Measurements from ENCODE around the gene MISP3.

Gene MISP3

GRCh38 chr19:14027856-14028450 lies 44.6 kb upstream of the MISP3 start, which contains the start of gene RLN3:
TSS of gene RLN3 (plus strand) at chr19:14028148. CDS start at chr19:14028205, 57 bp downstream.
- H3K9me2 ChIP-seq (replicated peaks; ENCODE audit: control insufficient read depth, low read length), result no peaks in the 10 kb centered on the region
- H3K4me2 ChIP-seq (ENCODE audit: low read length), result peak within 1 kb of the TSS; percentile 51
- H3K27ac ChIP-seq (ENCODE audit: low read depth, low read length), result peak within 1 kb of the TSS; percentile 51
- H3K27me3 ChIP-seq (ENCODE audit: control insufficient read depth, low read length), result no peaks in the 10 kb centered on the region
- no peaks in the 10 kb centered on the region for H4K20me1 ChIP-seq (ENCODE audit: control insufficient read depth, insufficient read depth, low read depth, low read length)
- no peaks in the 10 kb centered on the region for H3K9me3 ChIP-seq (ENCODE audit: control insufficient read depth, insufficient read depth, low read length)
- H3F3A ChIP-seq (ENCODE audit: control insufficient read depth, insufficient read depth), result peaks cover 19% of the 10 kb centered on the region
- no peaks in the 10 kb centered on the region for H3K36me3 ChIP-seq (ENCODE audit: control insufficient read depth, low read length)
- TF ChIP-seq EZH2phosphoT487 (IDR thresholded peaks at IDR 0.05; ENCODE audit: borderline replicate concordance, low read length) (no peak), CTCF (IDR thresholded peaks at IDR 0.05; ENCODE audit: low read depth, low read length, poor library complexity, severe bottlenecking) (no peak)
- no peaks in the 10 kb centered on the region for H3K79me2 ChIP-seq (ENCODE audit: control insufficient read depth, low read length)
- peaks cover 54% of the 10 kb centered on the region for H3K4me1 ChIP-seq (ENCODE audit: control insufficient read depth, low read length)
- peak within 1 kb of the TSS; percentile 24; the same call in 1 of the 2 replicates for H3K4me3 ChIP-seq (ENCODE audit: low read length)

- H3K79me2 ChIP-seq (ENCODE audit: control insufficient read depth, low read length), result no peaks in the 10 kb centered on the region
- TF ChIP-seq EZH2phosphoT487 (IDR thresholded peaks at IDR 0.05; ENCODE audit: borderline replicate concordance, low read length) (no peak), CTCF (IDR thresholded peaks at IDR 0.05; ENCODE audit: low read depth, low read length, poor library complexity, severe bottlenecking) (no peak)
- H3K36me3 ChIP-seq (ENCODE audit: control insufficient read depth, low read length), result no peaks in the 10 kb centered on the region
Observed at GRCh38 chr19:14028901-14029300, 43.7 kb upstream of the MISP3 start.

GRCh38 chr19:14030997-14031718 lies 41.4 kb upstream of the MISP3 start:
- no peaks in the 10 kb centered on the region for H4K20me1 ChIP-seq (ENCODE audit: control insufficient read depth, insufficient read depth, low read depth, low read length)

More at GRCh38 chr19:14028901-14029300, 43.7 kb upstream of the MISP3 start:
- H3K27me3 ChIP-seq (ENCODE audit: control insufficient read depth, low read length), result no peaks in the 10 kb centered on the region
- peak overlapping the region; percentile 51 for H3K27ac ChIP-seq (ENCODE audit: low read depth, low read length)
- peak overlapping the region; percentile 51 for H3K4me2 ChIP-seq (ENCODE audit: low read length)
- H4K20me1 ChIP-seq (ENCODE audit: control insufficient read depth, insufficient read depth, low read depth, low read length), result no peaks in the 10 kb centered on the region
- no peaks in the 10 kb centered on the region for H3K9me2 ChIP-seq (replicated peaks; ENCODE audit: control insufficient read depth, low read length)
- H3K4me3 ChIP-seq (ENCODE audit: low read length), result peak overlapping the region; percentile 24; the same call in 1 of the 2 replicates
- H3F3A ChIP-seq (ENCODE audit: control insufficient read depth, insufficient read depth), result peaks cover 14% of the 10 kb centered on the region
- H3K9me3 ChIP-seq (ENCODE audit: control insufficient read depth, insufficient read depth, low read length), result no peaks in the 10 kb centered on the region
- H3K4me1 ChIP-seq (ENCODE audit: control insufficient read depth, low read length), result peaks cover 51% of the 10 kb centered on the region

More at GRCh38 chr19:14030997-14031718, 41.4 kb upstream of the MISP3 start:
- H3K9me3 ChIP-seq (ENCODE audit: control insufficient read depth, insufficient read depth, low read length), result no peaks in the 10 kb centered on the region
- TF ChIP-seq EZH2phosphoT487 (IDR thresholded peaks at IDR 0.05; ENCODE audit: borderline replicate concordance, low read length) (no peak), CTCF (IDR thresholded peaks at IDR 0.05; ENCODE audit: low read depth, low read length, poor library complexity, severe bottlenecking) (no peak)
- peaks cover 45% of the 10 kb centered on the region for H3K4me1 ChIP-seq (ENCODE audit: control insufficient read depth, low read length)
- no peaks in the 10 kb centered on the region for H3K9me2 ChIP-seq (replicated peaks; ENCODE audit: control insufficient read depth, low read length)
- H3K4me2 ChIP-seq (ENCODE audit: low read length), result peak overlapping the region; percentile 91
- H3F3A ChIP-seq (ENCODE audit: control insufficient read depth, insufficient read depth), result peaks cover 14% of the 10 kb centered on the region
- H3K36me3 ChIP-seq (ENCODE audit: control insufficient read depth, low read length), result no peaks in the 10 kb centered on the region
- H3K27ac ChIP-seq (ENCODE audit: low read depth, low read length), result peak overlapping the region; percentile 75
- no peaks in the 10 kb centered on the region for H3K27me3 ChIP-seq (ENCODE audit: control insufficient read depth, low read length)
- peak overlapping the region; percentile 81 for H3K4me3 ChIP-seq (ENCODE audit: low read length)
- no peaks in the 10 kb centered on the region for H3K79me2 ChIP-seq (ENCODE audit: control insufficient read depth, low read length)

Data from DOHH2 (cell line).